Neuronal stem cell (in vitro differentiated cells): ENCODE results near the gene CNOT2. TPM values are rescaled to one million over a fixed set of nuclear protein-coding genes. Genes with fewer than 3 reads are reported as not detected.
A peak's percentile ranks its signal among the peaks of the same experiment; 100 is the strongest.

ENCODE experiments used
- DNase-seq: peaks from one replicate; pipeline ENCODE4 v3.0.0-alpha.2; 2013; ENCODE audit warnings: low spot score
- H2AFZ ChIP-seq: one replicate; pipeline ENCODE4 v1.6.1; 2013; ENCODE audit warnings: mild to moderate bottlenecking, low read length, inconsistent platforms
- H2AK5ac ChIP-seq: 2 replicates; pipeline ENCODE4 v1.6.1; 2013; ENCODE audit warnings: low read depth, mild to moderate bottlenecking, inconsistent platforms, low read length, moderate library complexity, mixed read lengths
- H2BK120ac ChIP-seq: 2 replicates; pipeline ENCODE4 v1.6.1; 2013; ENCODE audit warnings: low read depth, mild to moderate bottlenecking, inconsistent platforms, low read length, moderate library complexity, mixed read lengths
- H2BK12ac ChIP-seq: one replicate; pipeline ENCODE4 v1.6.1; 2013; ENCODE audit warnings: low read length, inconsistent platforms
- H2BK15ac ChIP-seq: 2 replicates; pipeline ENCODE4 v1.6.1; 2013; ENCODE audit warnings: mild to moderate bottlenecking, low read length, inconsistent platforms, mixed read lengths
- H2BK5ac ChIP-seq: one replicate; pipeline ENCODE4 v1.6.1; 2013; ENCODE audit warnings: inconsistent platforms, mild to moderate bottlenecking, low read length, moderate library complexity
- H3K14ac ChIP-seq: one replicate; pipeline ENCODE4 v1.6.1; 2013; ENCODE audit warnings: low read length, inconsistent platforms
- H3K18ac ChIP-seq: 2 replicates; pipeline ENCODE4 v1.6.1; 2013; ENCODE audit warnings: low read length, inconsistent platforms
- H3K23ac ChIP-seq: 2 replicates; pipeline ENCODE4 v1.6.1; 2013; ENCODE audit warnings: low read depth, mild to moderate bottlenecking, mixed read lengths, low read length, inconsistent platforms; ENCODE audit not compliant: poor library complexity
- H3K27ac ChIP-seq: replicated peaks from 3 replicates; pipeline ENCODE4 v1.5.1; 2013; ENCODE audit warnings: low read length, inconsistent platforms
- H3K27me3 ChIP-seq, 3 experiments: 2 replicates each; pipeline ENCODE4 v1.6.1; 2013; ENCODE audit warnings: low read length in 3 of 3, mild to moderate bottlenecking in 2 of 3, inconsistent platforms in 1 of 3, low read depth in 1 of 3, mixed read lengths in 1 of 3, moderate library complexity in 1 of 3; ENCODE audit not compliant: control insufficient read depth in 3 of 3, insufficient read depth in 3 of 3
- H3K36me3 ChIP-seq, 2 donors: replicated peaks in 1 of 2; 2 replicates each; pipeline ENCODE4 v1.6.1; 2013; ENCODE audit warnings: low read length in 2 of 2; ENCODE audit not compliant: control insufficient read depth in 2 of 2, insufficient read depth in 2 of 2
- H3K4ac ChIP-seq: 2 replicates; pipeline ENCODE4 v1.6.1; 2013; ENCODE audit warnings: inconsistent platforms, mild to moderate bottlenecking, low read length, moderate library complexity
- H3K4me1 ChIP-seq, 2 donors: 1 replicate in 1 of 2; 2 replicates in 1 of 2; pipeline ENCODE4 v1.6.1; 2013; ENCODE audit warnings: low read length in 2 of 2, low read depth in 1 of 2; ENCODE audit not compliant: control insufficient read depth in 2 of 2, insufficient read depth in 1 of 2
- H3K4me2 ChIP-seq: one replicate; pipeline ENCODE4 v1.6.1; 2013; ENCODE audit warnings: mild to moderate bottlenecking, low read length, inconsistent platforms; ENCODE audit not compliant: insufficient read depth, poor library complexity, severe bottlenecking
- H3K4me3 ChIP-seq, 2 donors: 2 replicates each; pipeline ENCODE4 v1.5.1; 2013; ENCODE audit warnings: low read length in 2 of 2, mild to moderate bottlenecking in 2 of 2, inconsistent platforms in 1 of 2, moderate library complexity in 1 of 2
- H3K79me1 ChIP-seq: one replicate; pipeline ENCODE4 v1.6.1; 2013; ENCODE audit warnings: low read depth, mild to moderate bottlenecking, inconsistent platforms, low read length, moderate library complexity
- H3K9ac ChIP-seq: one replicate; pipeline ENCODE4 v1.6.1; 2013; ENCODE audit warnings: mild to moderate bottlenecking, low read depth, low read length, inconsistent platforms; ENCODE audit not compliant: poor library complexity
- H3K9me3 ChIP-seq, 2 donors: replicated peaks in 1 of 2; 2 replicates each; pipeline versions ENCODE3 to v1.6.1; 2013; ENCODE audit warnings: low read length in 2 of 2, mild to moderate bottlenecking in 2 of 2, inconsistent platforms in 1 of 2, low read depth in 1 of 2, mixed read lengths in 1 of 2, moderate library complexity in 1 of 2; ENCODE audit not compliant: control insufficient read depth in 2 of 2, insufficient read depth in 1 of 2
- H4K8ac ChIP-seq: one replicate; pipeline ENCODE4 v1.6.1; 2013; ENCODE audit warnings: low read depth, mild to moderate bottlenecking, inconsistent platforms, low read length, moderate library complexity
- H4K91ac ChIP-seq: one replicate; pipeline ENCODE4 v1.6.1; 2013; ENCODE audit warnings: low read length, low read depth, mild to moderate bottlenecking, inconsistent platforms; ENCODE audit not compliant: poor library complexity
- WGBS, 2 donors: extraction: QIAGEN DNeasy Blood & Tissue Kit; methylation state at CpG; one replicate each; pipeline ENCODE4 v1.1.7; 2013; ENCODE audit warnings: missing lambda C conversion rate in 2 of 2, mixed read lengths in 1 of 2; ENCODE audit not compliant: insufficient read length in 2 of 2, insufficient replicate concordance in 1 of 2; ENCODE audit errors: extremely low coverage in 2 of 2; 5-methylcytosine and 5-hydroxymethylcytosine counted together
- polyA plus RNA-seq, 2 experiments: library from polyadenylated mRNA; stranded (reverse); fragments of 200-250 nt; gene quantifications; one replicate each; pipeline ENCODE4 v1.2.3, GENCODE V29; 2013

CNOT2 gene
- polyA plus RNA-seq (2013, experiment 1 of 2): 157 TPM
- polyA plus RNA-seq (2013, experiment 2 of 2): 168 TPM

DNA sequence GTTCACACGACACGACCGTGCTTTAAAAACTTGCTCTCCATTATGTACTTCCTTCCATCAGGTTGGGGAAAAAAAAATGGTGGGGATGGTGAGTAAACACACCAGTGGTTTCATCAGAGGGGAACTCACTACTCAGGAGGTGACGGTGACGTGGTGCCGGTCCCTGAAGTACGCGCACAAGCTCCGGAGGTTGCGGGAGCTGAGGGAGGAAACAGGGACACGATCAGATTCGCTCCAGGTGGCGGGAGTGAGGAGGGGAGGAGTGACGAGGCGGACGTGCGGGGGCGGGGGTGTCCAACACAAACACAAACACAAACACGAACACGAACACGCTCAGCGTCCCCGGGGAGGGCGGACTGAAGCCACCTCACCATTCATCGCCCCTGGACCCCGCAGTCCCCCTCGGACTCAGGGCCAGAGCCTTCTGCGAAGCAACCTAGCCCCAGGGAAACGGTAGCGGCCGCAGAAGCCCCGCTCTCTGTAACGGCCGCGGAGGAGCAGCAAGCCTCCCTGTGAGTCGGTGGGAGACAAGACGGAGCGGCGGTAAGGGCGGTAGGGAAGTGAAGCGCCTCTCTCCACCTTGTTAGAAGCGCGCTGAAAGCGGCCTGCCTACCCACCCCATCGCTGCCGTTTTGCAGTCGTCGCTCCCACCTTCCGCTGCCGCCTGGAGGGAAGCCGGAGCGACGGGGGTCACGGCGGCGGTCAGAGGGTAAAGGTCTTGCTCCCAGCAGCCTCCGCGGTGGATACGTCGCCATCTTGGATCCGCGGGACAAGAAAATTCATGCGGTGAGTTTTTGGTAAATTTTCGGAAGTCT, at the start of gene CNOT2:
TSS of gene CNOT2 (plus strand) at position 739 of the 815 bp plus-strand sequence. CDS start 34,794 bp downstream, outside the sequence.
- DNase-seq: peak; percentile 84
- peaks cover 3% of the 10 kb centered on the region for H3K79me1 ChIP-seq
- H2BK12ac ChIP-seq: peak within 1 kb of the TSS; percentile 78
- peak within 1 kb of the TSS; percentile 87 for H2BK120ac ChIP-seq
- WGBS, 2 donors: no CpG with 5 or more reads among the region's 64 CpGs
- H3K36me3 ChIP-seq: peaks cover 3 to 55% of the 10 kb centered on the region in 2 donors
- peak within 1 kb of the TSS; percentile 96 for H3K14ac ChIP-seq
- peak within 1 kb of the TSS; percentile 99 for H2BK5ac ChIP-seq
- peak within 1 kb of the TSS; percentile 95 for H3K9ac ChIP-seq
- peaks cover 0 to 13% of the 10 kb centered on the region in 2 donors for H3K4me1 ChIP-seq
- H2BK15ac ChIP-seq: peak within 1 kb of the TSS; percentile 89
- peak within 1 kb of the TSS; percentile 99 for H3K18ac ChIP-seq
- peak within 1 kb of the TSS; percentile 19 for H3K4ac ChIP-seq
- peak within 1 kb of the TSS; percentile 96 for H2AFZ ChIP-seq
- peak within 1 kb of the TSS; percentile 97 for H3K23ac ChIP-seq
- H3K27ac ChIP-seq: peak within 1 kb of the TSS; percentile 99
- peak within 1 kb of the TSS; percentile 88 to 90 for H3K4me3 ChIP-seq
- H3K4me2 ChIP-seq: peak within 1 kb of the TSS; percentile 59
- H4K8ac ChIP-seq: no peak within 1 kb of the TSS
- H3K9me3 ChIP-seq: peaks cover 0 to 23% of the 10 kb centered on the region in 2 donors
- H3K27me3 ChIP-seq: no peaks in the 10 kb centered on the region
- H2AK5ac ChIP-seq: peak within 1 kb of the TSS; percentile 88
- peak within 1 kb of the TSS; percentile 85 for H4K91ac ChIP-seq

DNA sequence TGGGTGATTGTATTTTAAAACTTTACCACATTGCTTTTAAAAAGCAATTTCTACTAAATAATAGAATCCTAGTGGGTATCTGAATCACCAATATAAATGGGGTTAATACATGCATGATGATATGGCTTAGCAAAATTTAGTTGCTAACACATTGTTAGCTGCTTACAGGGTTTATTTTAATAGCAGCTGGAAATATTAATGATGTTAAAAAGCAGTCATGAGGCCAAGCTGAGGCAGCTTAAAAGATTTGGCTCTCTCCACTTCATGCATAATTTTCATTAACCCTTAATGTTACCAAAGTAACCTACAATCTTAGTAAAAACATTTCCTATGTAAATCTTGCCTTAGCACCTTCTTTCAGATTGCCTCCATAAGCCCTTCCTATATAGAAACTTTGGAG, 49.2 kb upstream of the CNOT2 start:
- H3K4me2 ChIP-seq: no peak overlapping the region
- no peak overlapping the region for H4K8ac ChIP-seq
- H3K79me1 ChIP-seq: no peaks in the 10 kb centered on the region
- no peak overlapping the region for H4K91ac ChIP-seq
- H2BK120ac ChIP-seq: no peak overlapping the region
- no peak overlapping the region for H2AFZ ChIP-seq
- no peak overlapping the region for H3K9ac ChIP-seq
- no peak overlapping the region for H3K4me3 ChIP-seq
- no peak overlapping the region for H3K23ac ChIP-seq
- H2AK5ac ChIP-seq: no peak overlapping the region
- no peak overlapping the region for H3K14ac ChIP-seq
- H3K9me3 ChIP-seq: no peaks in the 10 kb centered on the region
- H2BK15ac ChIP-seq: no peak overlapping the region
- no peaks in the 10 kb centered on the region for H3K36me3 ChIP-seq
- H3K27me3 ChIP-seq: no peaks in the 10 kb centered on the region
- no peak overlapping the region for H3K4ac ChIP-seq
- DNase-seq: no peak
- H3K18ac ChIP-seq: no peak overlapping the region
- no peak overlapping the region for H2BK5ac ChIP-seq
- H3K4me1 ChIP-seq: peaks cover 0 to 13% of the 10 kb centered on the region in 2 donors
- no peak overlapping the region for H3K27ac ChIP-seq
- H2BK12ac ChIP-seq: no peak overlapping the region

- peaks cover 0 to 10% of the 10 kb centered on the region in 2 donors for H3K4me1 ChIP-seq
- no peaks in the 10 kb centered on the region for H3K36me3 ChIP-seq
- WGBS, 2 donors: no CpG with 5 or more reads among the region's 1 CpG
Observed at GRCh38 chr12:70196811-70197281, 46.4 kb upstream of the CNOT2 start.

GRCh38 chr12:70197345-70197744, 45.9 kb upstream of the CNOT2 start:
- Histone ChIP-seq H3K4me3 (no peak overlapping the region), H2BK15ac (no peak overlapping the region), H4K8ac (no peak overlapping the region)

More at GRCh38 chr12:70196811-70197281, 46.4 kb upstream of the CNOT2 start:
- Histone ChIP-seq H2BK15ac (no peak overlapping the region), H3K14ac (no peak overlapping the region), H3K4me3 (no peak overlapping the region), H3K9me3 (no peaks in the 10 kb centered on the region), H3K4me2 (no peak overlapping the region), H3K9ac (no peak overlapping the region), H2AK5ac (no peak overlapping the region), H2BK5ac (no peak overlapping the region), H3K18ac (no peak overlapping the region), H3K27ac (no peak overlapping the region), H3K23ac (no peak overlapping the region), H4K8ac (no peak overlapping the region), H4K91ac (no peak overlapping the region), H2BK12ac (no peak overlapping the region), H2BK120ac (no peak overlapping the region), H2AFZ (peak overlapping the region; percentile 33), H3K4ac (no peak overlapping the region), H3K27me3 (no peaks in the 10 kb centered on the region), H3K79me1 (no peaks in the 10 kb centered on the region)
- DNase-seq: no peak

More at GRCh38 chr12:70197345-70197744, 45.9 kb upstream of the CNOT2 start:
- H2BK5ac ChIP-seq: no peak overlapping the region
- no peak overlapping the region for H3K23ac ChIP-seq
- H2BK120ac ChIP-seq: no peak overlapping the region
- no peaks in the 10 kb centered on the region for H3K79me1 ChIP-seq
- peaks cover 0 to 10% of the 10 kb centered on the region in 2 donors for H3K4me1 ChIP-seq
- H2BK12ac ChIP-seq: no peak overlapping the region
- no peak overlapping the region for H4K91ac ChIP-seq
- no peak overlapping the region for H3K9ac ChIP-seq
- H2AK5ac ChIP-seq: no peak overlapping the region
- no peak overlapping the region for H3K18ac ChIP-seq
- H3K14ac ChIP-seq: no peak overlapping the region
- H2AFZ ChIP-seq: peak overlapping the region; percentile 33
- no peak overlapping the region for H3K4me2 ChIP-seq
- no peak overlapping the region for H3K27ac ChIP-seq
- H3K9me3 ChIP-seq: no peaks in the 10 kb centered on the region
- no peak for DNase-seq
- H3K36me3 ChIP-seq: no peaks in the 10 kb centered on the region
- H3K4ac ChIP-seq: no peak overlapping the region
- H3K27me3 ChIP-seq: no peaks in the 10 kb centered on the region
